Measurements from ENCODE around the gene RNF111.

Gene RNF111

GRCh38 chr15:58987491-58988005 is at the start of gene RNF111:
RNF111 (plus strand) TSS chr15:58987663; CDS start chr15:59030823, 43,160 bp downstream.
- peak; percentile 48 to 94 (median 81) for DNase-seq

GRCh38 chr15:58947179-58947578 is 40.3 kb upstream of the RNF111 start:
- DNase-seq, result no peak

- DNase-seq, result no peak
Measured at GRCh38 chr15:58951388-58952007, 36.0 kb upstream of the RNF111 start.

DNA sequence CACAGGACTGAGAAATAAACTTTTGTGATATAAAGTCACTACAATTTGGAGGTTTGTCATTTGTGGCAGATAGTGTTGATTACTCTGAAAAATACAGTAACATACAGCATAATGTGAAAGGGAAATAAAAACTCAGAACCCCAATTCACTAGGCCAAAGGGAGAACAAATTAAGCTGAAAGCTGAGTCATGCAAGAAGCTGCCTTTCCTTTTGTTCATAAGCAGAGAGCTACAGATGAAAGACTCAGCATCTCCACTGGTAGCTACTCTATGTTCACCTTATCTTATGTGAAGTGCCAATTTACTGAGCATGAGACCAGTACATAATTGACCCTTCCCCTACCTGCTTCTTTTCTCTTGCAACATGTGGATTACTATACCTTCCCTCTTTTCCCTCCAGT is 34.7 kb upstream of the RNF111 start:
- no peak for DNase-seq

- DNase-seq, result peak in 20 of 51 donors; percentile 1 to 46 (median 10)
Measured at GRCh38 chr15:58957101-58957973, 30.1 kb upstream of the RNF111 start.

DNA sequence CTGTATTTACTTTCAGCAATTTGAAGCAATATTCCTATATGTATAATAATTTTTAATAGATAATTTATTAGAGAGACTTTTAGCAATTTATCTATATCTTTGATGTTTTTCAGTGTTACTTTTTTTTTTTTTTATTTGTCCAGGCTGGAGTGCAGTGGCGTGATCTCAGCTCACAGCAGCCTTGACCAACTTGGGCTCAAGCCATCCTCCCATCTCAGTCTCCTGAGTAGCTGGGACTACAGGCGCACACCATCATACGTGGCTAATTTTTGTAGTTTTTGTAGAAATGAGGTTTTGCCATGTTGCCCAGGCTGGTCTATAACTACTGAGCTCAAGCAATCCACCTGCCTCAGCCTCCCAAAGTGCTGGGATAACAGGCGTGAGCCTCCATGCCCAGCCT is 28.7 kb upstream of the RNF111 start:
- DNase-seq, result no peak

GRCh38 chr15:58962136-58962535 is 25.3 kb upstream of the RNF111 start:
- DNase-seq, result no peak

DNA sequence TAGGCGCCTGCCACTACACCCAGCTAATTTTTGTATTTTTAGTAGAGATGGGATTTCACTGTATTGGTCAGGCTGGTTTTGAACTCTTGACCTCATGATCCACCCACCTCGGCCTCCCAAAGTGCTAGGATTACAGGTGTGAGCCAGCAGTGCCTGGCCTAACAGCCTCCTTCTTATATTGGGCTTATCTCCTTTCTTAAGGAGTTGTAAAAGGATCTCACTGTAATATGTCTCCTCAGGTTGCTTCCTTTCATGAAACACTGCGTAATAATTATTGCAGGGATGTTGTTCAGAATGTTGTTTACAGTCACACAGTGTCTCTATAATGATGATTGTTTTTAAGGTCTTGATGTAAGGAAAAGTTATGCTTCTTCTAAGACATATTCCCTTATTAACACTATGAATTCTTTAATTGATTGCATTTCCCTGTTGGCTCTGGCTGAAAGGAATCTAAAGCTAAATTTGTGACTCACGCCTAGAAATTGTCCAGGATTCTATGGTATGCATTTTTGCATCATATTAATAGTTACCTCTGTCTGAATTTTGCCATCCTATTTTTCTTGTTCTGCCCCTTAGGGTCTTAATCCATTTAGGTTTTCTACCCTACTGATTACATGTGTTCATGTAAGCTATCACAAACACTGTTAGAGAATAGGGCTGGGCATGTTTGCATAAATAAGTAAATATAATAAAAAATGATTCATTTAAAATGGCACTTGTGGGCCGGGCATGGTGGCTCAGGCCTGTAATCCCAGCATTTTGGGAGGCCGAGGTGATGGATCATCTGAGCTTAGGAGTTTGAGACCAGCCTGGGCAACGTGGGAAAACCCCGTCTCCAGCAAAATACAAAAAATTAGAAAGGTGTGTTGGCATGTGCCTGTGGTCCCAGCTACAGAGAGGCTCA is 24.5 kb upstream of the RNF111 start:
- no peak for DNase-seq

- no peak for DNase-seq
Measured at GRCh38 chr15:58966698-58967097, 20.8 kb upstream of the RNF111 start.

- no peak for DNase-seq
Measured at GRCh38 chr15:58967479-58967878, 20.0 kb upstream of the RNF111 start.

DNA sequence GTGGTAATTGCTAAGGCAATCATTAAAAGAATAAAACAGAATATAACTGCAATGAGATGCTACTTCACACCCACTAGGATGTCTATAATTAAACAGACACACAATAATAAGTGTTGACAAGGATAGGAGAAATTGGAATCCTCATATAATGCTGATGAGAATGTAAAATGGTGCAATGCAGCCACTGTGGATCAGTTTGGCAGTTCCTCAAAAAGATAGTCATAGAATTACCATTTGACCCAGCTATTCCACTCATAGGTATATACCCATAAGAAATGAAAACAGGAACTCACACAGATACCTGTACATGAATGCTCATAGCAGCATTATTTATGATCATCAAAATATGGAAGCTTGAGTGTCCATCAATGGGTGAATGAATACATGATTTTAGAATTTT is 9.6 kb upstream of the RNF111 start:
- DNase-seq, result no peak

DNA sequence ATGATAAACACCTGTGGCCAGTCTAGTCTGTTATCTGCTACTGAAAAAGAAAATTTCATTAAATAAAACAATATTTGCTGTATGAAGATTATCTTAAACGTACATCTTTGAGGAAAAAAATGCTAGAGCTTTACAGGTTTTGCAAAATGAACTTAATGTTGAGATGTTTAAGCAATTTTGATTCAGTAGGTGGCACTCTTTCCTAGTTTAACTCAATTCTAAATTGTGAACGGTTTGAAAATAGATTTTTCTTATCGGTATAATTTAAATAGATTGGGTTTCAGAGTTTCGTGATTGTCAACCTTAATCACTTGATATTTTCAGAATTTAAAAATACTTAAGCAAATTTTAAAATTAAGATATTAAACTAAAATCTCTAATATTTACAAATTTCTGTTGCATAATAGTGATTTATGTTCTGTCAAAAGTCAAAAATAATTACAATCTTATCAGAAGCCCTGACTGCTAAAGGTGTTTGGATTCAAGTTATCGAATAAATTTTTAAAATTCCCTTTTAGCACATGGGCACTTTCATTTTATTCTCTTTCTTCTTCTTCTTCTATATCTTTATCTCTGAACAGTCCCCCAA is 7.0 kb upstream of the RNF111 start:
- peak in 1 of 51 donors; percentile 2 for DNase-seq

DNA sequence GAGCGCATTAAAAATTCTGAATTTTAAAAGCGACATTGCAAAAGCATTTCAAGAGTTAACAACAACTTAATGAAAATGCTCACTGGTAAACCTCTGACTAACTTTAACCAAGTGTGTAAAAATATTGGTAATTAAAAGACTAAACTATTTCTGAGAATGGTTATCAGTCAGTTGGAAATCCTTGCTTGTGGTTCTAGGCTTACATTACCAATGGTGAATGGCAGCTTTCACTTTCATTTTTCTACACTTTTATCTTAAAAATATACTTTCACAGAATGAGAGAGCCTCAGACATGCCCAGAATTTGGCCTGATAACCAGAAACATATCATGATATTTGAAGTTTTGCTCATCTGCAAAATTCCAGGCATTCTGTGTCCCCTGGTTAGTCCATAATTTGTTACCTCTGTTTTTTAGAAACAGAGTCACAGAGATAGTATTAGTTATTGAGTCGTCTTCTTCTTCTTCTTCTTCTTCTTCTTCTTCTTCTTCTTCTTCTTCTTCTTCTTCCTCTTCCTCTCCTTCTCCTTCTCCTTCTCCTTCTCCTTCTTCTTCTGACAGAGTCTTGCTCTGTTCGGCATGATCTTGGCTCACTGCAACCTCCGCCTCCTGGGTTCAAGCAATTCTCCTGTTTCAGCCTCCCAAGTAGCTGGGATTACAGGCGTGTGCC is 5.5 kb upstream of the RNF111 start:
- DNase-seq, result no peak

DNA sequence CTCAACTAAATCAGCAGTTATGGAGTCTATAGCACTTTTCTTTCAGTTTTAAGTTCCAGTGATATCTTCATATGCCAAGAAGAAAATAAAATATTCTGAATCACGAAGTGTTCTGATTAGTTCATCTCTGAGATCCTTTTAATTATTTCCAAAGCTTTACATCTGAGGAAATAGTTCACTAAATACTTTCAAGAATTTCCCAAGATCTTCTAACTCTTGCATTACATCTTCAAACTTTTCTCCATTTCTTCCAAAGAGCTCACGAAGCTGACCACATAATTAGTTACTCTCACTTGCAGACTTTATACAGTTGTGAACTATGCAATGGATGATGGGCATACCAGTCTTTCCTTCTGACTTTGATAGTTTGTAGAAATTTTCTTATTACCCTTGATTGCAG is 4.2 kb upstream of the RNF111 start:
- no peak for DNase-seq

DNA sequence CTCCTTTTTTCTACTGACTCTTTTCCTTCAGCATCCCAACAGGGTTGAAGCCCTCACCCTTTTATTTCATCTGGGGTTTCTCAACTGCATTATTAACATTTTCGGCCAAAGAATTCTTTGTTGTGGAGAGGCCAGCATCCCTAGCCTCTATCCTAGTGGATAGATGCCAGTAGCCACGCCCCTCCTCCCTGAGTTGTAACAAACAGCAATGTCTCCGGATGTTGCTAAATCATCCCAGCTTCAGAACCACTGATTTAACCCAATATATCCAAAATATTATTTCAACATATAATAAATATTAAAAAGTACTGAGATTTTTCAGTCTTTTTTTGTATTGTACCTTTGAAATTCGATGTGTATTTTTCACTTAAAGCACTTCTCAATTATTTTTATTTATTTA is 2.0 kb upstream of the RNF111 start:
- no peak for DNase-seq

- peak in 3 of 51 donors; percentile 5 to 73 (median 13) for DNase-seq
Measured at GRCh38 chr15:58987036-58987435, 427 bp upstream of the RNF111 start.

DNA sequence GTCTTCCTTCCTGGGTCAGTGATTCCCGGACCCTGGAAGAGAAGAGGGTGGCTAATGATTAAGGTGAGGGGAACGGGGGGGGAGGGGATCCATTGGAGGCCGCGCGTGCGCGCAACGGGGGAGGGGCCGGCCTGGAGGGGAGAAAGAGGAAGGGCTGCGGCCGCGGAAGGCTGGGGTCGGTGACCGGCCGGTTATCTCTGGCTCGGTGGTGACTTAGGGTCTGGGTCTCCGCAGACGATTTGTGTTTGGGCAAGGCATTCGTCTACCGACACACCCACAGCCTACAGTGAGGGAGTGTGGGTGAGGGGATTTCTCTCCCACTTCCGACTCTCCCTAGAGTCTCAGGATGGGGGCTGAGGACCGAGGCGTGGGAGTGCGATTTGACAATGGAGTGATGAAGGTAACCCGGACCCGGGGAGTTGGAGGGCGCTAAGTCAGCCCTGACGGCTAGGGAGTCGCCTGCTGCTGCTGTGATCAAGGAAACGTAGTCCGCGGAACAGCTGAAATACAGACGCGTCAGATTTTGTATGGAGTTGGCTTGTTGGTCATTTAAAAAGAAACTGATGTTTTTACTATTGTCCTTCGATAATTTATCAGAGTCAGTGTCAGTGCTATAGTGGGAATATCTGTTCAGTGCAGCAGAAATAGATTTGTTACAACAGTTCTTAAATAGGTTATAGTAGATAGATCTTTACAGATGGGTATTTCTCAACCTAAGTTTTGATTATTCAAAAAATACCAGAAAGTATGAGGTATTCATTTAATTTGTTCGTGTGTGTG is 733 bp downstream of the RNF111 start:
- DNase-seq, result peak in 49 of 51 donors; percentile 18 to 92 (median 64)

- no peak for DNase-seq
Measured at GRCh38 chr15:58992181-58992580, 4.7 kb downstream of the RNF111 start.

GRCh38 chr15:58994906-58995453 is 7.5 kb downstream of the RNF111 start:
- DNase-seq, result no peak

GRCh38 chr15:58999694-59000093 is 12.2 kb downstream of the RNF111 start:
- no peak for DNase-seq
